HepG2 (cell line): Measurements from ENCODE around the gene GALR3. TPM values are rescaled to one million over a fixed set of nuclear protein-coding genes. Genes with fewer than 3 reads are reported as not detected.

Source experiments
- ATAC-seq: fragments of 200-7000 bp; cut with Tn5 transposase; 3 replicates; pipeline ENCODE4 v1.9.1; 2020; ENCODE audit warnings: mild to moderate bottlenecking, moderate library complexity
- BruUV-seq: library from RNA; stranded (reverse); fragments of 400-500 nt; replicated peaks from 2 replicates; lab custom pipeline; 2021; lab: Mats Ljungman, UMichigan
- CTCF ChIA-PET: fragments of 300-600 bp; formaldehyde crosslinking; extraction: SDS; loops from one replicate; lab custom pipeline; 2021; ENCODE audit warnings: low total read pairs, inconsistent platforms, low intra/inter-chr PET ratio; lab: Yijun Ruan, JAX
- POLR2A ChIA-PET: fragments of 350-600 bp; sonication (Branson Sonifier 250); formaldehyde crosslinking; loops from one replicate; lab custom pipeline; 2020; ENCODE audit warnings: antibody characterized with exemption, inconsistent platforms; lab: Yijun Ruan, JAX
- DNase-seq: peaks from one replicate; pipeline ENCODE4 v3.0.0-alpha.2; 2015; ENCODE audit warnings: low spot score
- FAIRE-seq: peaks from 3 replicates; lab custom pipeline; 2011; peaks lifted over from hg19 to GRCh38; lab: Jason Lieb, UNC
- H2AFZ ChIP-seq: one replicate; pipeline ENCODE4 v1.6.1; 2011; ENCODE audit warnings: low read length, inconsistent platforms
- H3K27ac ChIP-seq: fragments of 300-600 bp; 3 replicates; pipeline ENCODE4 v1.8.0; 2011; ENCODE audit warnings: mixed run types, mild to moderate bottlenecking, mixed read lengths, low read length, inconsistent platforms; ENCODE audit not compliant: insufficient read depth; ENCODE audit errors: extremely low read length
- H3K27me3 ChIP-seq, 2 experiments: fragments of 200-600 bp in 1 of 2; 2 replicates in 1 of 2; 3 replicates in 1 of 2; pipeline versions ENCODE4 v1.6.0 to v1.8.0; 2011; ENCODE audit warnings: low read length in 2 of 2, mild to moderate bottlenecking in 2 of 2, moderate library complexity in 2 of 2, inconsistent platforms in 1 of 2; ENCODE audit not compliant: insufficient read depth in 2 of 2, control insufficient read depth in 1 of 2
- H3K36me3 ChIP-seq, 2 experiments: fragments of 200-600 bp in 1 of 2; replicated peaks in 1 of 2; 2 replicates in 1 of 2; 3 replicates in 1 of 2; pipeline versions ENCODE4 v1.5.1 to v1.8.0; 2011; ENCODE audit warnings: low read length in 2 of 2, inconsistent platforms in 1 of 2; ENCODE audit not compliant: insufficient read depth in 2 of 2, control insufficient read depth in 1 of 2
- H3K4me1 ChIP-seq: 2 replicates; pipeline ENCODE4 v1.5.1; 2012; ENCODE audit warnings: low read length, inconsistent platforms; ENCODE audit not compliant: insufficient read depth
- H3K4me2 ChIP-seq: 2 replicates; pipeline ENCODE4 v1.6.0; 2011; ENCODE audit warnings: low read depth, low read length, inconsistent platforms
- H3K4me3 ChIP-seq, 3 experiments: fragments of 200-600 bp in 1 of 3; sonication (generic), shearing (Covaris generic) in 1 of 3; replicated peaks in 1 of 3; 2 replicates each; pipeline ENCODE4 v1.5.1; 2011 to 2016; ENCODE audit warnings: low read length in 3 of 3, inconsistent platforms in 2 of 3, low read depth in 2 of 3, mild to moderate bottlenecking in 2 of 3, control low read depth in 1 of 3, mixed read lengths in 1 of 3; ENCODE audit not compliant: insufficient read depth in 1 of 3
- H3K79me2 ChIP-seq: one replicate; pipeline ENCODE4 v1.6.1; 2011; ENCODE audit warnings: low read length, inconsistent platforms; ENCODE audit not compliant: insufficient read depth
- H3K9ac ChIP-seq: 2 replicates; pipeline ENCODE4 v1.6.0; 2011; ENCODE audit warnings: mild to moderate bottlenecking, low read depth, low read length, inconsistent platforms; ENCODE audit not compliant: insufficient read depth
- H3K9me3 ChIP-seq: 2 replicates; pipeline ENCODE4 v1.5.1; 2012; ENCODE audit warnings: mild to moderate bottlenecking, low read length
- H4K20me1 ChIP-seq: 2 replicates; pipeline ENCODE4 v1.6.0; 2011; ENCODE audit warnings: inconsistent platforms, mild to moderate bottlenecking, low read length, moderate library complexity; ENCODE audit not compliant: insufficient read depth
- AKAP8 ChIP-seq: sonication (generic); formaldehyde crosslinking; IDR thresholded peaks from 2 replicates; pipeline ENCODE4 v1.5.1; 2020; ENCODE audit warnings: mild to moderate bottlenecking, missing genetic modification reagents
- CREB1 ChIP-seq, 2 experiments: fragments of 450-650 bp in 1 of 2; IDR thresholded peaks; 2 replicates each; pipeline ENCODE4 v1.6.1; 2016 to 2017; ENCODE audit warnings: control low read depth in 1 of 2, mild to moderate bottlenecking in 1 of 2, missing compliant biosample characterization in 1 of 2, missing genetic modification characterization in 1 of 2
- DR1 ChIP-seq: sonication (generic); formaldehyde crosslinking; IDR thresholded peaks from 2 replicates; pipeline ENCODE4 v1.8.0; 2021; ENCODE audit warnings: mild to moderate bottlenecking, missing genetic modification reagents, inconsistent platforms
- FOXA3 ChIP-seq: IDR thresholded peaks from 2 replicates; pipeline ENCODE4 v1.6.1; 2016; ENCODE audit warnings: missing genetic modification reagents, missing compliant biosample characterization
- HMG20B ChIP-seq: conservative IDR thresholded peaks from 2 replicates; pipeline ENCODE4 v1.6.1; 2016; ENCODE audit warnings: missing genetic modification reagents, missing compliant biosample characterization
- ISX ChIP-seq: sonication (generic); formaldehyde crosslinking; conservative IDR thresholded peaks from 2 replicates; pipeline ENCODE4 v1.5.0; 2020; ENCODE audit warnings: missing genetic modification reagents
- MED13 ChIP-seq: sonication (generic); formaldehyde crosslinking; IDR thresholded peaks from 2 replicates; pipeline ENCODE4 v1.5.0; 2020; ENCODE audit warnings: missing genetic modification reagents
- MTA3 ChIP-seq: sonication (generic); formaldehyde crosslinking; IDR thresholded peaks from 2 replicates; pipeline ENCODE4 v1.4.0; 2020; ENCODE audit warnings: missing genetic modification reagents
- RBFOX2 ChIP-seq: fragments of 200-400 bp; formaldehyde crosslinking; IDR thresholded peaks from 2 replicates; pipeline ENCODE4 v1.6.1; 2017; ENCODE audit warnings: low read depth, mild to moderate bottlenecking, low read length
- TARDBP ChIP-seq: sonication (generic); formaldehyde crosslinking; IDR thresholded peaks from 2 replicates; pipeline ENCODE4 v1.8.0; 2022; ENCODE audit warnings: mild to moderate bottlenecking, missing genetic modification reagents
- ZFP62 ChIP-seq: sonication (generic); formaldehyde crosslinking; IDR thresholded peaks from 2 replicates; pipeline ENCODE4 v1.4.0; 2020; ENCODE audit warnings: missing genetic modification reagents
- ZMAT3 ChIP-seq: sonication (generic); formaldehyde crosslinking; conservative IDR thresholded peaks from 2 replicates; pipeline ENCODE4 v1.7.0; 2021; ENCODE audit warnings: missing genetic modification reagents
- ZNF335 ChIP-seq: sonication (generic); formaldehyde crosslinking; IDR thresholded peaks from 2 replicates; pipeline ENCODE4 v1.4.0; 2020; ENCODE audit warnings: missing genetic modification reagents
- ZNF530 ChIP-seq: sonication (generic); formaldehyde crosslinking; IDR thresholded peaks from 2 replicates; pipeline ENCODE4 v1.5.0; 2020; ENCODE audit warnings: low read depth, mild to moderate bottlenecking, missing genetic modification reagents
- WGBS: methylation state at CpG from one replicate; pipeline ENCODE4 v1.1.6; 2017; ENCODE audit warnings: low lambda C conversion rate; 5-methylcytosine and 5-hydroxymethylcytosine counted together
- in situ Hi-C: cut with HindIII; loops from 2 replicates; pipeline ENCODE4 v1.10.0; 2017; ENCODE audit warnings: low pct_unique_long_range_greater_than_20kb; ENCODE audit not compliant: extremely low pct_ligation_motif_present
- intact Hi-C: fragments of 100-400 bp; cut with micrococcal nuclease; formaldehyde crosslinking; loops from one replicate; pipeline ENCODE4 v1.10.0; 2022; ENCODE audit not compliant: unreplicated experiment
- polyA plus RNA-seq, 8 experiments: library from polyadenylated mRNA; depleted of rRNA in 3 of 8; stranded (reverse) in 7 of 8; unstranded in 1 of 8; fragments of >200 nt; fragmentation: Illumina TruSeq in 4 of 8; extraction: Trizol in 4 of 8; gene quantifications; 2 replicates each; pipeline versions ENCODE4 v1.2.1 to v1.2.3, GENCODE V29; 2011 to 2016; ENCODE audit warnings: low read depth in 4 of 8, missing spikeins in 1 of 8, mixed read lengths in 1 of 8; ENCODE audit not compliant: insufficient read depth in 1 of 8
- total RNA-seq, 5 experiments: library from RNA; depleted of rRNA; stranded (reverse); fragments of >200 nt; fragmentation: Illumina TruSeq; extraction: Trizol; gene quantifications; 2 replicates each; pipeline ENCODE4 v1.2.3, GENCODE V29; 2016; ENCODE audit warnings: low read depth in 1 of 5
- TF ChIP-seq, protein P1 (sequence below): sonication (generic); formaldehyde crosslinking; IDR thresholded peaks from 2 replicates; pipeline ENCODE4 v1.8.0; 2022; ENCODE audit warnings: missing genetic modification reagents, mild to moderate bottlenecking, inconsistent platforms, borderline replicate concordance
- TF ChIP-seq, protein P2 (sequence below): sonication (generic); formaldehyde crosslinking; IDR thresholded peaks from 2 replicates; pipeline ENCODE4 v1.4.0; 2020; ENCODE audit warnings: low read depth, mild to moderate bottlenecking, missing genetic modification reagents
- TF ChIP-seq, protein P3 (sequence below): sonication (generic); formaldehyde crosslinking; IDR thresholded peaks from 2 replicates; pipeline ENCODE4 v1.5.0; 2020; ENCODE audit warnings: missing genetic modification reagents, mild to moderate bottlenecking, borderline replicate concordance

The GALR3 gene
- total and polyA plus RNA-seq, 2 of the 13 experiments (the other 11 are each of a cell fraction or from before 2014, with no cell fraction given), result 0.13 TPM; not detected in 1

DNA sequence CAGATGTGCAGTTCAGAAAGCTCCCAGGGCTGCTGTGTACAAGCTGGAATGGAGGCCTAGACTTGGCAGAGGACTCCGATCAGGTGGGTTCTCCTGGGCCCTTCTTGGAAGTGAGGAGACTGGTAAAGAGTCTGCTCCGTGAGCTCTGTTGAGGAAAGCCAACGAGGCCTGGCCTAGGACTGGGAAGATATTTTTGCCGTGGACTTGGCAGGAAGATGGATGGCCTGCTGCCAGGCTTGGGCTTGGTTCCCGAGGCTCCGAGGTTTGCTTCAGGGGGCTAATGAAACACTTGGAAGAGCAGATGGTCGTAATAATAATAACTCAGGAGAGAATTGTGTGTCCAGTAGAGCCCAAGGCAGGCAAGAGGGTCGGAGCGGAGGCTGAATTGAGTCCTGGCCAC, 3.9 kb downstream of the GALR3 start:
- ChIA-PET CTCF (no interaction called here), POLR2A (interaction anchor here (1.6 kb wide), 1 partner anchor 9 kb away, joined by 8 read pairs; no protein-coding TSS in a partner anchor)
- Histone ChIP-seq H3K9me3 (no peaks in the 10 kb centered on the region), H3K27ac (no peak overlapping the region), H3K4me2 (no peak overlapping the region), H4K20me1 (no peaks in the 10 kb centered on the region), H3K36me3 (peaks cover 16 to 23% of the 10 kb centered on the region in 2 experiments), H2AFZ (no peak overlapping the region), H3K9ac (no peak overlapping the region), H3K27me3 (no peaks in the 10 kb centered on the region), H3K79me2 (no peaks in the 10 kb centered on the region), H3K4me3 (no peak overlapping the region), H3K4me1 (peaks cover 28% of the 10 kb centered on the region)
- DNase-seq (no peak), FAIRE-seq (no peak), ATAC-seq (no peak)
- 74% methylated on average over 9 of the region's 9 CpGs for WGBS
- intact Hi-C loops (no loop called here), in situ Hi-C loops (no loop called here)
- TF ChIP-seq CREB1 (IDR thresholded peaks at IDR 0.05), result no peak
- no peak for TF ChIP-seq CREB1 (CRISPR knock-in tag; IDR thresholded peaks at IDR 0.05)
- TF ChIP-seq, protein P1, sequence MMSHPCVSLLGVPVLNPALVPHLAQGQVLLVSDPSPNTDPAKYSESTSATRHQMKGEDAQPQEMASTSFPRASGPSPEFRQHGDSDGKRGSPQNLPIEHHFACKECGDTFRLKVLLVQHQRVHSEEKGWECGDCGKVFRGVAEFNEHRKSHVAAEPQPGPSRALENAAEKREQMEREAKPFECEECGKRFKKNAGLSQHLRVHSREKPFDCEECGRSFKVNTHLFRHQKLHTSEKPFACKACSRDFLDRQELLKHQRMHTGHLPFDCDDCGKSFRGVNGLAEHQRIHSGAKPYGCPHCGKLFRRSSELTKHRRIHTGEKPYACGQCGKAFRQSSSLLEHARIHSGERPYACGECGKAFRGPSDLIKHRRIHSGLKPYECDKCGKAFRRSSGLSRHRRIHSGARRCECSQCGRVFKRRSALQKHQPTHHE, result no peak
- TF ChIP-seq TARDBP (CRISPR knock-in tag), result no peak
- TF ChIP-seq ZMAT3 (CRISPR knock-in tag), result no peak
- no peak for TF ChIP-seq RBFOX2
- TF ChIP-seq, protein P2, sequence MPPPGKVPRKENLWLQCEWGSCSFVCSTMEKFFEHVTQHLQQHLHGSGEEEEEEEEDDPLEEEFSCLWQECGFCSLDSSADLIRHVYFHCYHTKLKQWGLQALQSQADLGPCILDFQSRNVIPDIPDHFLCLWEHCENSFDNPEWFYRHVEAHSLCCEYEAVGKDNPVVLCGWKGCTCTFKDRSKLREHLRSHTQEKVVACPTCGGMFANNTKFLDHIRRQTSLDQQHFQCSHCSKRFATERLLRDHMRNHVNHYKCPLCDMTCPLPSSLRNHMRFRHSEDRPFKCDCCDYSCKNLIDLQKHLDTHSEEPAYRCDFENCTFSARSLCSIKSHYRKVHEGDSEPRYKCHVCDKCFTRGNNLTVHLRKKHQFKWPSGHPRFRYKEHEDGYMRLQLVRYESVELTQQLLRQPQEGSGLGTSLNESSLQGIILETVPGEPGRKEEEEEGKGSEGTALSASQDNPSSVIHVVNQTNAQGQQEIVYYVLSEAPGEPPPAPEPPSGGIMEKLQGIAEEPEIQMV, result no peak
- no peak for TF ChIP-seq MTA3 (CRISPR knock-in tag)
- TF ChIP-seq, protein P3, sequence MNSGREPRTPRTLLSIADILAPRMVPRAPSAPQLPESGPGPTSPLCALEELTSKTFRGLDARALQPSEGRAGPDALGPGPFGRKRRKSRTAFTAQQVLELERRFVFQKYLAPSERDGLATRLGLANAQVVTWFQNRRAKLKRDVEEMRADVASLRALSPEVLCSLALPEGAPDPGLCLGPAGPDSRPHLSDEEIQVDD, result no peak
- no peak for TF ChIP-seq DR1 (CRISPR knock-in tag)
- no peak for TF ChIP-seq ISX (CRISPR knock-in tag)
- TF ChIP-seq FOXA3 (CRISPR knock-in tag), result no peak
- TF ChIP-seq ZNF335, result no peak
- no peak for TF ChIP-seq ZFP62 (CRISPR knock-in tag)
- TF ChIP-seq HMG20B (CRISPR knock-in tag), result no peak
- TF ChIP-seq AKAP8 (CRISPR knock-in tag), result no peak
- TF ChIP-seq ZNF530 (CRISPR knock-in tag), result no peak
- TF ChIP-seq MED13, result no peak
- BruUV-seq, result no TSS peak
